ENCODE data around the gene RUNX1.

DNA sequence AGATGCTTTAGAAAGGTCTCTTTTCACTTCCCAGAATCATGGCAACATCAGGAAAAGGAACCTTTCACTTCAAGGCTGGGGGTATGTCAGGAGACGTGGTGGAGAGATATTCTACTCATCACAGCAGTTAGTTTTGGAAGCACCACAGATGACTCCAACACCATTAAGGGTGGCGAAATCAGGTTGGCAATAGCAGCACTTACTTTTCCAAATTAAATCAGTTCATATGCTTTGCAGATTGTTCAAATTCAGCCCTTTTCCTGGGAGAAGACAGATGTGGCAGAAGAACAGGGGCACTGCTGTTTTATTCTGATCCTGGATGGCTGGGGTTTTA, 79.0 kb downstream of the RUNX1 start:
- TF ChIP-seq, protein P1, sequence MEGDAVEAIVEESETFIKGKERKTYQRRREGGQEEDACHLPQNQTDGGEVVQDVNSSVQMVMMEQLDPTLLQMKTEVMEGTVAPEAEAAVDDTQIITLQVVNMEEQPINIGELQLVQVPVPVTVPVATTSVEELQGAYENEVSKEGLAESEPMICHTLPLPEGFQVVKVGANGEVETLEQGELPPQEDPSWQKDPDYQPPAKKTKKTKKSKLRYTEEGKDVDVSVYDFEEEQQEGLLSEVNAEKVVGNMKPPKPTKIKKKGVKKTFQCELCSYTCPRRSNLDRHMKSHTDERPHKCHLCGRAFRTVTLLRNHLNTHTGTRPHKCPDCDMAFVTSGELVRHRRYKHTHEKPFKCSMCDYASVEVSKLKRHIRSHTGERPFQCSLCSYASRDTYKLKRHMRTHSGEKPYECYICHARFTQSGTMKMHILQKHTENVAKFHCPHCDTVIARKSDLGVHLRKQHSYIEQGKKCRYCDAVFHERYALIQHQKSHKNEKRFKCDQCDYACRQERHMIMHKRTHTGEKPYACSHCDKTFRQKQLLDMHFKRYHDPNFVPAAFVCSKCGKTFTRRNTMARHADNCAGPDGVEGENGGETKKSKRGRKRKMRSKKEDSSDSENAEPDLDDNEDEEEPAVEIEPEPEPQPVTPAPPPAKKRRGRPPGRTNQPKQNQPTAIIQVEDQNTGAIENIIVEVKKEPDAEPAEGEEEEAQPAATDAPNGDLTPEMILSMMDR (IDR thresholded peaks at IDR 0.05; ENCODE audit: low read depth, low read length), result no peak
- TF ChIP-seq EZH2phosphoT487 (IDR thresholded peaks at IDR 0.05; ENCODE audit: low read depth), result no peak
